ENCODE results near the gene AMACR.
A peak's percentile ranks its signal among the peaks of the same experiment; 100 is the strongest.

Gene AMACR

DNA sequence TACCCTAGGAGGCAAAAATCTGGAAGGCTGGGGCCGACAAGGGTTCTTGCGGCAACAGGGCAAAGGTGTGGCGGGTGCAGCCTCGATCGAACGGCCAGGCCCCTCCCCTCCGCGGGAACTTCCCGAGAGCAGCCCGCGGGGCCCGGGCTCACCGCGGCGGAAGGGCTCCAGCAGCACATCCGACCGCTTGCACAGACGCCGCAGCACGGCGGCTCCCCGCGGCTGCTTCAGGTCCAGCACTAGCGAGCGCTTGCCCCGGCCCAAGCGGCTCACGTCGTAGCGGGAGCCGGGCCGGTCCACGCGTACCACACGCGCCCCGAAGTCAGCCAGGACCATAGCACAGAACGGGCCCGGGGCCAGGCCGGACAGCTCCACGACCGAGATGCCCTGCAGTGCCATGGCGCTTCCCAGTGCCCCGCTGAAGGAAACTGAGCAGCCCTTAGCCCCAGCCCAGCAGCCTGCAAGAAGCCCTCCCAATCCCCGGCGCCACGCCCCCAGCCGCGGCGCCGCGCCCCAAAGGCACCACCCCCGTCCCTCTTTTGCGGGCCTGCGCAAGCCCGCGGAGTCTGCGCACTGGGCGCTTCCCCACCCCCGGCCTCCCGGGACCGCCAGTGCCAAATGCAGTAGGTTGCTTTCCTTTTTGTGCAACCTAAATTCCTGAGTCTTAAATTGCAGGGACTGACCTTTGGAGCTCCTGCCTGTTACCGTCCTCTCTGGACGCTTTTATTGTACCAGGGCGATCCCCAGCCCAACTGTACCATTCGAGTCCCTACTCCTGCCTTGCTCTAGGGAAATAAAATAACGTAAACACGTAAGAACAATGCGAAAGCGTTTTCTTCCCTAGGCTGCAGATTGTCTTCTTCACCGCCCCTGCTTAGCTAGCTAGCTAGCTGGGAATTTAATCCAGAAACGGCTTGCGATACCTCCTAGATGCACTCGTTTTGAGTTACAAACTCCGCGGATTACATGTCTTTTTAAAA, at the start of gene AMACR:
Gene AMACR, minus strand, starts transcription at position 430 of the 980 bp plus-strand sequence. Its CDS starts 31 bp downstream, at position 399.
- DNase-seq, result peak; percentile 96

DNA sequence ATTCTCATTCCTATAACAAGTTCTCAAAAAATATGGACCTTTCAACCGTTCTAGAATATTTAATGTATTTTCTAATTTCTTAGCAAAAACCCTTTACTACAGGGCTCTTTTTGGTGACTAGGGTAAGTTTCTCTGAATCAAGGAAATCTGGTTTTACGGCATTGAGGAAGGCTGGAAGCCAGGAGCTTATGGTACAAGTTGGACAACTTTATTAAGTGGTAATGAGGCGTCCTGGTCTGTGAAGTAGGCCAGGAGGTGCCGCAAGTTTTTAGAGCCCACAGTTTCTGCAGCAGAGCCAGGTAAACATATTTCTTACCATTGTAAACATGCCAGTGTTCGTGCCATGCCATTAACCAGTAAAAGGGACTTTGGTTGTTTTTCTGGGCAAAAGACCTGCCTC, 49.7 kb upstream of the AMACR start:
- DNase-seq, result no peak

DNA sequence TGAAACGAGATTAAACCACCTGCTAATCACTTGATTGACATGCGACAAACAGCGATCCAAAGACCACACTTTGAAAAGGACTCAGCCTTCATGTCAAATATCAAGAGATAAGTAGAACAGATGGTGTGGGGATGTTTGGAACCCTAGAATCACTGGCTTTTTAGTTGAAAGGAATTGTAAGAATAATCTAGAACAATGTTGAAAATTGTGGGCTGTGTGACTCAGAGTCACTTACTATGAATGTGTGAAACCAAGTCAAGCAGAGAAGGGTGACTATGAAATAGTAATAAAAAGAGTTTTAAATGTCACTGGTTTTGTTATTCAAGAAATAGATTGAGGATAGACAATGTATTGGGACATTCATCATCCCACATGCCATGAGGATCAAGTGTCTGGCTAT, 49.3 kb upstream of the AMACR start:
- DNase-seq, result no peak

DNA sequence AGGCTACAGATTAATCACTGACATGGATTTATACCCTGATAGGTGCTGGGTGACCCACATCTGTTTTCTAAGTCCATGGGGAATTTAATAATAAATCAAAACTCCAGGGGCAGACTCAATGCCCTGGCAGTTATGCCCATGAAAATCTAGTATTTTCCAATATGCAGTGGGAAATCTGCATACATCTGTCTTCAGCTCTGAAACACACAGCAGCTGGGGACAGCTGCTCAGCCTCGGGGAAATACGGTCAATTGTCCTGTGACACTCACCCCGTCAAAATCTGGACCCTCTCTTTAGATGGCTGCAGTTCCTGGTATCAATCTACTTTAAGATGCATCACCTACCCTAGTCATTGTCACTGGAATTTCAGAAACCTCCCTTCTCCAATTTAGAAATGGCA, 47.8 kb upstream of the AMACR start:
- no peak for DNase-seq

DNA sequence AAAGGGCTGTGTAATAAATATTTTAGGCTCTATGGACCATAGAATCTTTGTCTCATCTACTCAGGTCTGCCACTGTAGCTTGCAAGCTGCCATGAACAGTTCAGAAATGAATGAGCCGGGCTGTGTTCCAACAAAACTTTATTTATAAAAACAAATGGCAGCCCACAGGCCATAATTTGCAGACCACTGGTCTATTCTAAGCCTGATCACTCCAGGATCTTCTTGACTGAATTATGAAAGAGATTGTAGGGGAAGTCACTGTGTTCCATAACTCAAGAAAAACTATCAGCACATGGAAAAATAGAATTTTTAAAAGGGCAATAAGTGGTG, 46.5 kb upstream of the AMACR start:
- DNase-seq, result no peak

DNA sequence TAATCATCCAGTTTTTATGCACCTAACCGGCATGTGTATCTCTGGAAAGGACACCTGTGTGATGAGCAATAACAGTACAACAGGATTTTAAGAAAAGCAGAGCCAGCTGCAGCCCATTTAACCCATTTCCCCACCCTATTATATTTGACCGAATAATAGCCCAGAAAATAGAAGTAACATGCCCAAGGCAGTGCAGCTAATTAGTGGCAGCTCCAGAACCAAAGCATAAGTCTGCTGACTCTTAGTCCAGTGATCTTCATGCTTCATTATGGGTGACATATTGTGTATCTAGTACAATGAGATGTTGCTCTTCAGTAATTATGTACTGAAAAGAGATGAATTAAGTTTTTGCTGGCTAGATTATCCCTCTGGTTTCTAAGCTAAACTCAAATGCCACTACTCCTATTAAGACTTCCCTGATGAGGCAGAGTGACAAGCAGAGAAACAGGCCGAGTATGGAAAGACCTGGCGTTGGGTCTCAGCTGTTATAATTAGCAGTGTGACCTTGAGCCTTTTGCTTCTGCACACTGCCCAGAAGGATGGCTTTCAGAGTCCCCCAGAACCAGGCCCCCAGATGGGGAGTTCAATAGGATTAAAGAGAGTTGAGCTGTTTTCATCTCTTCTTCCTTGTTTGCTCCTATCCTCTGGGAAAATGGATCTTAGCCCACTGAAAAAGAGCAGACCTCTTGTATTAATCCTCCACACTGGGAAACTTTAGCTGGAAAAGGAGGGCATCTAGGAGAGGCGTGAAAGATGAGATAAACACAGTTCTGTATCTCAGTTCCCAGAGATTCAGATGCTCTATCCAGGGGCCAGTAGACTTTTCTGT, 45.9 kb upstream of the AMACR start:
- no peak for DNase-seq

DNA sequence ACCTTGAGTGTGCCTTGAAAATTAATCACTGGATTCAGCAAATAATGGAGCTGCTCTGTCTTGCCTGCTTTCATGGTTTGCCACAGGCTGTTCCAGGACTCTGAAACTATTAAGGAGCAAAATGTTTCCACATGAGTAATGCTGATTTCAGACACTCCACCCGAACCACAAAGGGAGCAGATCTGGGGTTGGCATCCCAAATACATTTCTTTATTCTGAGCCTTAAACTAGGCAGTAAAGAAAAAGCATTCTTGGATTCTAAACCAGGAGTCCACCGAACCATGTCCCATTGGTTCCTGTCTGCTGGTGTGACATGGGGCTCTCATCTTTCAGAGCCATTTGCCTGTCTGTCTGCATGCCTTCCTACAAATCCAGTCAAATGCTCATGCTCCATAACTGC, 45.3 kb upstream of the AMACR start:
- DNase-seq, result no peak

DNA sequence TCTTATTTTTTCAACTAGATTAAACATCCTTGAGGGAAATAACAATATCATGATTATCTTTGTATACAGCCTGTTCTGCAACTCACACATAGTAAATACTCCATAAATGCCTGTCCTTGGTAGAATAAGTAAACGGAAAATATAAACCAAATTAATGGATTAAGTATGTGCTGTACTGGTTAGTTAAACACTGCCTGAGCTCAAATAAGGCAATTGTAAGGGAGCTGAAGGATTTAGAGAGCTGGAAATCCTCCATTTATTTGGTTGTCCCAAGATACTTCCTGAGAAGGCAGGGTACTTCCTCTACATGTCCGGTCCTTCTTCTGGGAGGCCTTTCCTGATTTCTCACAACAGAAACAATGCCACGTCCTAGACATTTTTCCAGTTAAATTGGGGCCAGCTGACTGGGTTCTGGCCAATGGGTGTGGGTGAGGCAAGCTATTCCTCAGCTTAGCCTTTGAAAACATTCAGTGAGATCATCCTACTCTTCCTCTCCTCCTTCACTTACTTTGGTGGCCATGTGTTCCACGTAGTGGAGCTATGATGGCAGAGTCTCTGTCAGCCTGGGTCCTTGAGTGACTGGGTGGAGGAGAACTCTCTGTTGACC, 43.6 kb upstream of the AMACR start:
- no peak for DNase-seq

DNA sequence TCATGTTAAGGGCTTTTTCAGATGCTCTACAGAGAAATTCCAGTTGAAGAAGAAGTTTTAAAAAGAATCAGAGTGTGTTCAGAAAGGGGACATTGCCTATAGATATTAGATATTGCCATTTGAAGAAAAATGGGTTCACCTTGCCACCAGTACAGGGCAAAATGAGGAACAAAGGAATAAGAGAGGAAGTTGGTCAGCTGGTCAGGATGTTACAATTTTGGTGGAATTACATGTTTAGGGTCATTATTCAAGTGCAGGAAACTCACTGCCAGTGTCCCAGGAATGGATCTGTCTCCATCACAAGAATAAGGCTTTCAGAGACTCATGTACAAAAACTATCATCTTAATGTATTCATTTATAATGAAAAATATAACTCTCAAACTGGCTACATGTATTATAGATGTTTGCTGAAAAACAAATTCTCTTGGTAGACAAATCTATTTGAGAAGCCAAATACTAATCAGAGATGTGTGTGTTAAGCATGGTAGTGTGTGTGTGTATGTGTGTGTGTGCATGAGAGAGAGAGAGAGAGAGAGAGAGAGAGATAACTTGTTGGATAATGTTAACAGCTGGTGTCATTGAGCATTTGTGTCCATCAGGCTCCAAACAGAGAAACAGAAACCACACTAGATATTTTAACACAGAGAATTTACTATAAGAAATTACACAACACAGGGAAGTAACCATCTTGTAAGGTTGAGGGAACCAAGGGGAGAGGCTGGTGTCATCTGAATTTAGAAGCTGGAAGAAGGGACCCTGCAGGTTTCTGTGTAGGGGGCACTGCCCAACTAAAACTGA, 40.1 kb upstream of the AMACR start:
- DNase-seq, result no peak

DNA sequence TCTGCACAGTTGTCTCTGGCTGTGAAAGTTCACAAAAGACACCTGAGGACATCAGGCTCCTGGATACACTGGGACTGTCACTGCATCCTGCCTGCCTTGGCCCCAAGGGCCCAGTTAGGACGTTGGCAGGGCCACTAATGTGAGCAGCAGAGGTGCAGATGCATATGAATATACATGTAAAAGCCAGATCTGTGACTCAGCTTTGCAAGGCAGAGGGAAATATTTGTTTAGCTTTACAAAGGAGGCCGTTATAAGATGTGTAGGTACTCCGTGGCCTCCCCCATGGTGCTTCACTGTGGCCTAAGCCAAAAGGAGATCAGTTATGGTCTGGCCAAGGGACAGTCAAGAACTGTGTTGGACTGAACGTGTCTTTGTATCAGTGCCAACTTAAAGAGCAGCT, 39.3 kb upstream of the AMACR start:
- DNase-seq, result no peak

DNA sequence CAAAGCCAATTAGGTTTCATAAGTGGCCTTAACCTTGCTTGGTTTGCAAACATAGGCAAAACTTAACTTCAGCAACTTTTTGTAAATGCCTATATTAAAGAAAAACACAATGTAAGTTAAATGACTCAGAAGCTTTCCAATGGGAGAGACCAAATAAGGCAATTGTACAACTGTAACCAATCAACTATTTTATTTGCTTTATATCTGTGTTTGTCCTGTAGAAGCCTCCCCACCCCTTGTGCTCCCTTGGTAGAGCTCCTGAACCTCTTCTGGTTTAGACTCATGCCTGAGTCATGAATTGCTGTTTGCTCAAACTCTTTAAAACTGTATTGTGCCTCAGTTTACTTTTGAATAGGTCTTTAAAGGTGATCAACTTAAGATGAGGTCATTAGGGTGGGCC, 38.1 kb upstream of the AMACR start:
- DNase-seq, result no peak

DNA sequence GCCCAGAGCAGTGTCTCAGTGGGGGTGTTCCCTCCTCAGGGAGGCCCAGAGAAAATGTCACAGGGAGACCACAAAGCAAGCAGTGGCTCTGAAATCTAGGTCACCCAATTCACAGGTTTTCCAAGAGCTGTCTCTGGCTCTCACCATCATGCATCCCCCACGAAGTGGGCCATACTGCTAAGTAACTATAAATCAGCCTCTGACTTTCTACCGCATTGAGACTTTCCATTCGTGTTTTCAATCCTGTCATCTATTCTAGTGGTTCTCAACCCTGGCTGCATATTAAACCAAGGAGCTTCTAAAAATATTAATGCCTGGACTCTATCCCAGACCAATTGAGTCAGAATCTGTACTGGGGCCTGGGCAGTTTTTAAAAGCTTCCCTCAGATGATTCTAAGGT, 37.2 kb upstream of the AMACR start:
- DNase-seq, result no peak

DNA sequence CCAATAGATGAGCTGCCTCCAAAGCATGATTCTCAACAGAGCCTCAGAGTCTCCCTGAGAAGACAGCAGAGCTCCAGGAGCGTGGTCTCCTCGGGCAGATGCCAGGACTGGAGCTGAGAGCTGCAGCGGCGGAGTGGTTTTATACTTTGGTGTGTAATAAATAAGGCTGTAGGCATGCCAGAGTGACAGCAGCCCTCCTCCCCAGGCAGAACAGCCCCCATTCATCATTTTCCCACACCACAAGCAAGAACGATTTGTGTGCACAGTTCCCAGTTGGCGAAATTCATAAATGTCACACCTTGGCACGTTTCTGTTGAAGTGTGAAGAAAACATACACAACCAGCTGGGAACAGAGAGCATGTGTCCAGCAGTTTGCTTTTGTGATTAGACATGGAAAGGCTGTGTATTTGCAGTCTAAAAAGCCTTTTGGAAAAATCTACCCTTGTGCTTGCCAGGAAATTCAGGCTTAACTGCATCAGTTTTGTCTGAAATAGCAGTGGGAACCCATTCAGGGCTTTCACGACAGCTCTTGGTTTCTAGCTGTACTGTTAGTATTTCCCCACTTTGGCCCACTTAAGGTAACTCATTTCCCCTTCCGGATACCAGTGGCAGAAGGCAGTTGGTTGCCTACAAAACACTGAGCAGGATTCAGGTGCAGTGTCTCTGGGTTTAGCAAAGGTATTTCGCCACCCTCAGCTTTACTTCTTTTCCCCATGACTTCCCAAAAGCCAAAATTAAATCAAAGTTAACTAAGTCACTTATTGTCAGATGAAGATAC, 35.4 kb upstream of the AMACR start, which contains the start of gene C1QTNF3:
Gene C1QTNF3, minus strand, starts transcription at position 115 of the 778 bp plus-strand sequence. Its CDS starts 88 bp downstream, at position 27.
- DNase-seq, result no peak

DNA sequence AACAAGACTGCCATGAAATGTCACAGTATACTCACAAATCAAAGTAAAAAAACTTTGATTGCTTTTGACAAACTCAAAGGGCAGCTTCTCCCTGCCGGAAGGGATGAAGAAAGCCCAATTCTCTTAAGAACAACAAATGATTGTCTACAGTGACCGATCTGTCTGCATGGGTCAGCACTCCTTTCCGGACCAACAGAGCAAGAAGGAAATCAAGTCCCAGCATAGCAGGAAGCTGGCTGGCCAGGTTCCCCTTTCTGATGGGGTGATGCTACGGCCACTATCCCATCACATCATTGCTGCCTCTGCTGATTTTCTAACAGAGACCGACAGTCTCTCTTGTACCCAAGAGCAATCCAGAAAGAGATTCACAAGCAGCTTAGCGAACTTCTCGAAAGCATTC, 34.5 kb upstream of the AMACR start:
- no peak for DNase-seq

DNA sequence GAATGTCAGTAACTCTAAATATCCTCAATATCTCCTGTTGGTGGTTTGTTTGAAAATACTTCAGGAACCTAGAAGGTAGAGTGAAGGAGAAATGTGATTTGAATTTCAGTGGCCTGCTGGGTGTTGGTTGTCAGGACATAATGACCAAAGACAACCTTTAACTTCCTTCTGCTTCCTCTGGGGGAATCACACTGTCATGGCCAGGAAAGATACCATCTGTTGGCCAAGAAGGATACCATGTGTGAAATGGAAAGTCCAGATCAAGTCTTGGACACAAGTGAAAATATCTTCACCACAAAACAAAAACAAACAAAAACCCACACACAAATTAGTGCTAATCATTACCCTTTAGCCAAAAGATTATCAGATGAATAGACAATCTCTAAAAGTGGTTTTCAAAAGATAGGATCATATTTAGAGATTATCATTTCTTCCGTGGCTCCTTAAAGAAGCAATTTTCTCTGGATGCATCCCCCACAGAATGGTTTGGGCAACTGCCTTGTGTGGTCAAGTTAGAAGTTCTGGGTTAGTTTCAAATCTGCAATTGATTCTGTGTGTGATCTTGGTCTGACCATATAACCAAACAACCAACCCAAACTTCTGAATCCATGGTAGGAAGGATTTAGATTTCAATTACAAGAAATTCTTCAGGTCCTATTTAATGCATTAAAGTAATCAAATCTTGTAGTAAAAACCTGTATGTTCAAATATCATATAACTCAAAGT, 33.6 kb upstream of the AMACR start:
- no peak for DNase-seq

DNA sequence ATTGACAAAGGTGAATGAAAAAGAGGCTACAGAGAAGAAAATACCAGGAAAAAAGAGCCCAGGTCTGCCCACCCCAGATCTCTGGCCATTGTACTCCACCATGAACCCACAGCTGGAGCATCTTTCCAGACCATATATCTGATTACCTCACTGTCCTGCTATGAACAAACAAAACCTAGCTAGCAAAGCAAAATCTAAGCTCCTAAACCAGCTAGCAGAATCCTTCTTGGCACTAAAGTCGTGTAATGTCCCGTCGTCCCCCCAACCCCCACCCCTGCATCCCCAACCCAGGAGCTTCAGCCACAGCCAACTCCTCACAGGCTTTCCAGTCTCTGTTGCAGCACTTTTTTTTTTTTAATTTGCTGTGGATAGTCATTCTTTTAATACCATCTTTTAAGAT, 32.6 kb upstream of the AMACR start:
- no peak for DNase-seq

DNA sequence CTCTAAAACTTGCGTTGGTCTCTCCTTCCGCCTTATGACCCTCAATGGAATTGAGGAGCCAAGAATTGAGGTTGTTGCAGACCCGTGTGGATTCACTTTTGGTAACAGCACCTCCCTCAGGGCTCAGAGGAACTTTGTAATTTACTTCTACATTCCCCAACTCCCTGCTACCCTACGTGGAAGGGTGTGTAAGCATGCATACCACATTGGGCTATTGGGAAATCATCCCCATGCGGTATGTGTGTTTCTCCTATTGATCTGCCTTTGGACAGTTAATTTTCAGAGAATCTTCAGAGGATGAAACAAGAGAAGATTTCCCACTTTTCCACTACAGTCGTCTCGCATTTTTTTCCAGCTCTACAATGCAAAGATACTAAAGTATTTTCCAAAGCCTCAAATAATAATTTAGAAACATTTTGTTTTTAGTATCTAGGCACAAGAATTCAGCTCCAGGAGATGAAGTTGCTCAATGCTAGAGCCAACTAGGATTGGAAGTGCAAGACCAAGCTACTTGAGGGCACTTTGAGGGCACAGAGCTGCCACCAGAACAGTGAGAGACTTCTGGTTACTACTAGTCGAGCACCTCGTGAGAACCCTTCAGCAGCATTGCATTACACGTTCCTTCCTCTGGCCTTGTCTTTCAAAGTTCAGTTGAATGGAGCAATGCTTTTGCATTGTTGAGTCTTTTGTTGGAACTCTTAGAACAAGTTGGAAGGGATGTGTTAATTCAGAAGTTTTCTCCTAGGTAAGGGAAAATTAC, 31.7 kb upstream of the AMACR start:
- DNase-seq, result no peak

DNA sequence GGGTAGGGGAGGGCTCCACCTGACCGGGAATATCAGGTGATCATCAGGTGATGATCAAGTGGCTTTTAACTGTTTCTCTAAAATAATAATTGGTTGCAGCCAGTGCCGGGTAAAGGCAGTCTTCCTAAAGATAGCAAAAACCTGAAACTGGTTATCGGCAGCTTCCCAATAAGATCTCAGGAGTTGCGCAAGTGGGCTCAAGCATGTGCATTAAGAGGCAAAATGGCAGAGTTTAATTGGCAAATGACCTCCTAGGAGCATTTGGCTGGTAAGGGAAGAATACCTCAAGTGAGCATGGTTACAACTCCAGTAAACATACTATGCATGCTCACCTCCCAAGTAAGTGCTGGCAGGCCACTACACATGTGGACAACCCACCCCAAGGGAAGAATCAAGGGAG, 31.0 kb upstream of the AMACR start:
- DNase-seq, result no peak

DNA sequence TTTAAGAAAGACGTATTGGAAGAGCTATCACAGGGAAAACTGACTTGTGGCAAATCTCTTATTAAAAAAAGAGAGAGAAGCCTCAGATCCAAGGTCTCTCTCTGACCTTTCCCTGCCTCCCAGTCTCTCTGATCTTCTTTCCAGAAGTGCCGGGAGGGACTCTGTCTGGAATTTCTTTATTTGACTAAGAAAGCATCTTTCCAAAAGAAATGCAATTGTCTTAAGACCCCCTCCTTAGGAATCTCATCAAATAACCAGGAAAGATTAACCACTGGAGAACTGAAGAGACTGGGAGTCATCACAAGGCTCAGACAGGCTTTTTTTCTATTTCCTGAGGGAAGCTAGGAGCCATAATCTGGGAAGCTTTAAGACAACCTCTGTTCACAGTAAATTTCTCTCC, 30.5 kb upstream of the AMACR start:
- no peak for DNase-seq

DNA sequence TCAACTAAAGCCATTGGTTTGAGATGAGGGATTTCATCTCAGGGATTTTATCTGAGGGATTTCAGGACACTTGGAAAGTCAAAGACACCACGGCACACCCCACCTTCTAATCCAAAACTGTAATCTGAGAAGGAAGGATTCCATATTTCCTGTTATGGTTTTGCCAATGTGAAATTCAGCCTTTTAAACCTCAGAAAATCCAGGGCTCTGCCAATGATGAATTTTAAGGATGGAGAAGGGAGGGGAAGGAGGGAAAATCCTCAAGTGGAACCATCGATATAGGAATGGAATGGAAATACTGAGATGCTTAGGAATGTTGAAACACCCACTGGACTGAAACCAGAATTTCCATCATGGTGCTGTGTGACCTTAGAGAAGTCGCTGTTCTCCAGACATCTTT, 29.9 kb upstream of the AMACR start:
- no peak for DNase-seq
